GM23338 (cell line): ENCODE results near the gene KCNT2. TPM values are rescaled to one million over a fixed set of nuclear protein-coding genes. Genes with fewer than 3 reads are reported as not detected.

Source experiments
- ATAC-seq: fragments of 200-7000 bp; cut with Tn5 transposase; 3 replicates; pipeline ENCODE4 v1.9.1; 2020
- DNase-seq: peaks from one replicate; pipeline ENCODE4 v3.0.0-alpha.2; 2015; ENCODE audit warnings: low spot score
- H2AFZ ChIP-seq: fragments of 200-600 bp; sonication (generic); 2 replicates; pipeline ENCODE4 v1.8.0; 2016; ENCODE audit warnings: antibody characterized with exemption, mild to moderate bottlenecking, moderate library complexity
- H3F3A ChIP-seq: fragments of 200-600 bp; sonication (generic); replicated peaks from 2 replicates; pipeline ENCODE4 v1.8.0; 2017; ENCODE audit warnings: antibody characterized with exemption, mixed run types, low read depth
- H3K27ac ChIP-seq: fragments of 200-600 bp; sonication (generic); 2 replicates; pipeline ENCODE4 v1.6.1; 2016; ENCODE audit warnings: low read depth
- H3K27me3 ChIP-seq: fragments of 200-600 bp; sonication (generic); 2 replicates; pipeline ENCODE4 v1.8.0; 2016; ENCODE audit warnings: mild to moderate bottlenecking, mixed run types, moderate library complexity; ENCODE audit not compliant: insufficient read depth
- H3K36me3 ChIP-seq: fragments of 200-600 bp; sonication (generic); 2 replicates; pipeline ENCODE4 v1.8.0; 2016; ENCODE audit warnings: mild to moderate bottlenecking; ENCODE audit not compliant: insufficient read depth
- H3K4me1 ChIP-seq: fragments of 200-600 bp; sonication (generic); 2 replicates; pipeline ENCODE4 v1.8.0; 2016; ENCODE audit warnings: mild to moderate bottlenecking, moderate library complexity; ENCODE audit not compliant: insufficient read depth
- H3K4me2 ChIP-seq: fragments of 200-600 bp; sonication (generic); 2 replicates; pipeline ENCODE4 v1.7.1; 2017; ENCODE audit warnings: mixed run types
- H3K4me3 ChIP-seq: fragments of 200-600 bp; sonication (generic); 2 replicates; pipeline ENCODE4 v1.6.1; 2016; ENCODE audit warnings: mixed run types
- H3K79me2 ChIP-seq: fragments of 200-600 bp; sonication (generic); replicated peaks from 2 replicates; pipeline ENCODE4 v1.8.0; 2017; ENCODE audit warnings: mild to moderate bottlenecking; ENCODE audit not compliant: insufficient read depth
- H3K9me2 ChIP-seq: fragments of 200-600 bp; sonication (generic); 2 replicates; pipeline ENCODE4 v1.8.0; 2017; ENCODE audit not compliant: insufficient read depth
- H4K20me1 ChIP-seq: fragments of 200-600 bp; sonication (generic); replicated peaks from 2 replicates; pipeline ENCODE4 v1.8.0; 2017; ENCODE audit warnings: mild to moderate bottlenecking; ENCODE audit not compliant: insufficient read depth
- H3K27ac Mint-ChIP-seq: 2 replicates; pipeline ENCODE4 v1.8.0; 2020; ENCODE audit warnings: inconsistent platforms, mild to moderate bottlenecking, moderate library complexity, mixed read lengths
- H3K27me3 Mint-ChIP-seq: 3 replicates; pipeline ENCODE4 v1.8.0; 2022; ENCODE audit warnings: low read depth, mild to moderate bottlenecking, moderate library complexity, mixed read lengths, inconsistent platforms; ENCODE audit not compliant: insufficient read depth, poor library complexity
- H3K36me3 Mint-ChIP-seq: 3 replicates; pipeline ENCODE4 v1.8.0; 2021; ENCODE audit warnings: low read depth, mild to moderate bottlenecking, inconsistent platforms, moderate library complexity, mixed read lengths
- H3K4me1 Mint-ChIP-seq: 3 replicates; pipeline ENCODE4 v1.8.0; 2020; ENCODE audit warnings: mild to moderate bottlenecking, inconsistent platforms, mixed read lengths
- H3K4me3 Mint-ChIP-seq: 3 replicates; pipeline ENCODE4 v1.8.0; 2021; ENCODE audit warnings: moderate library complexity, mild to moderate bottlenecking, inconsistent platforms, mixed read lengths
- H3K9me3 Mint-ChIP-seq: 3 replicates; pipeline ENCODE4 v1.8.0; 2020; ENCODE audit warnings: moderate library complexity, mild to moderate bottlenecking, inconsistent platforms, mixed read lengths
- CREB1 ChIP-seq: fragments of 250-450 bp; sonication (Bioruptor Pico); IDR thresholded peaks from 2 replicates; pipeline ENCODE4 v1.5.0; 2020; ENCODE audit warnings: low read depth, mild to moderate bottlenecking, moderate library complexity
- CTCF ChIP-seq, 2 experiments: fragments of 200-600 bp in 1 of 2; sonication (generic) in 1 of 2; conservative IDR thresholded peaks; 2 replicates each; pipeline versions ENCODE4 v1.5.1 to v1.6.1; 2016 to 2017; ENCODE audit warnings: antibody characterized with exemption in 2 of 2, low read depth in 2 of 2, mild to moderate bottlenecking in 2 of 2, moderate library complexity in 1 of 2
- ETS1 ChIP-seq: IDR thresholded peaks from 2 replicates; pipeline ENCODE4 v1.6.1; 2016; ENCODE audit warnings: antibody characterized with exemption
- EZH2phosphoT487 ChIP-seq: fragments of 200-600 bp; sonication (generic); IDR thresholded peaks from one replicate; pipeline ENCODE4 v1.8.1; 2018; ENCODE audit warnings: antibody characterized with exemption; ENCODE audit not compliant: unreplicated experiment
- JUNB ChIP-seq: IDR thresholded peaks from one replicate; pipeline ENCODE4 v1.6.1; 2016; ENCODE audit warnings: antibody characterized with exemption; ENCODE audit not compliant: unreplicated experiment
- NANOG ChIP-seq: IDR thresholded peaks from 2 replicates; pipeline ENCODE4 v1.6.1; 2016; ENCODE audit warnings: antibody characterized with exemption, borderline replicate concordance
- POLR2AphosphoS5 ChIP-seq: IDR thresholded peaks from 2 replicates; pipeline ENCODE4 v1.6.1; 2016; ENCODE audit warnings: antibody characterized with exemption, low read depth
- REST ChIP-seq: IDR thresholded peaks from one replicate; pipeline ENCODE4 v1.6.1; 2018; ENCODE audit warnings: antibody characterized with exemption; ENCODE audit not compliant: unreplicated experiment
- STAT1 ChIP-seq: IDR thresholded peaks from one replicate; pipeline ENCODE4 v1.6.1; 2016; ENCODE audit warnings: antibody characterized with exemption; ENCODE audit not compliant: unreplicated experiment
- ZNF114 ChIP-seq: fragments of 250-450 bp; sonication (Bioruptor Pico); IDR thresholded peaks from 2 replicates; pipeline ENCODE4 v1.5.0; 2020; ENCODE audit warnings: mild to moderate bottlenecking, moderate library complexity
- ZNF331 ChIP-seq: fragments of 250-450 bp; sonication (Bioruptor Pico); IDR thresholded peaks from 2 replicates; pipeline ENCODE4 v1.5.0; 2020; ENCODE audit warnings: low read depth, mild to moderate bottlenecking, moderate library complexity
- ZNF462 ChIP-seq: fragments of 250-450 bp; sonication (Bioruptor Pico); IDR thresholded peaks from 2 replicates; pipeline ENCODE4 v1.5.0; 2020; ENCODE audit warnings: mild to moderate bottlenecking, moderate library complexity
- polyA plus RNA-seq: library from polyadenylated mRNA; unstranded; fragments of >200 nt; fragmentation: Nextera tagmentation; extraction: Ambion mirVana; gene quantifications from 2 replicates; pipeline ENCODE4 v1.2.1, GENCODE V29; 2016
- total RNA-seq: library from RNA; depleted of rRNA; stranded (reverse); fragments of >200 nt; shearing (Covaris generic); gene quantifications from 2 replicates; pipeline ENCODE4 v1.2.3, GENCODE V29; 2014

Gene KCNT2
- total and polyA plus RNA-seq, 2 experiments from 2014 or later: 5.4 to 13.4 TPM

- no peak for TF ChIP-seq ETS1
- TF ChIP-seq STAT1: no peak
- TF ChIP-seq ZNF114 (CRISPR knock-in tag): no peak
- TF ChIP-seq CTCF (conservative IDR thresholded peaks at IDR 0.05; ENCODE audit: low read depth in 2 of 2): no peak
Observed at GRCh38 chr1:196488579-196488978, 119.7 kb downstream of the KCNT2 start (continued).

GRCh38 chr1:196486346-196486745 lies 121.9 kb downstream of the KCNT2 start:
- Histone ChIP-seq H3K36me3 (no peaks in the 10 kb centered on the region), H3K27ac (no peak overlapping the region), H3K4me3 (no peak overlapping the region), H4K20me1 (peaks cover 3% of the 10 kb centered on the region; the same call in 1 of the 2 replicates), H3K4me2 (no peak overlapping the region), H2AFZ (no peak overlapping the region), H3K9me2 (no peaks in the 10 kb centered on the region), H3K27me3 (no peaks in the 10 kb centered on the region), H3F3A (no peaks in the 10 kb centered on the region), H3K4me1 (no peaks in the 10 kb centered on the region), H3K79me2 (no peaks in the 10 kb centered on the region)
- DNase-seq (no peak), ATAC-seq (no peak)
- Mint-ChIP-seq H3K27ac (no peak overlapping the region), H3K4me3 (no peak overlapping the region), H3K4me1 (no peaks in the 10 kb centered on the region), H3K36me3 (peaks cover 17% of the 10 kb centered on the region; the same call in 2 of the 3 replicates), H3K9me3 (no peaks in the 10 kb centered on the region), H3K27me3 (no peaks in the 10 kb centered on the region)
- TF ChIP-seq EZH2phosphoT487 (no peak), ZNF331 (CRISPR knock-in tag) (no peak), ZNF462 (no peak), POLR2AphosphoS5 (no peak), NANOG (no peak), JUNB (no peak), REST (no peak), STAT1 (no peak), CREB1 (CRISPR knock-in tag) (no peak), ETS1 (no peak)
